SK-N-SH treated with all-trans-retinoic acid at 6 μM for 48 hours (cell line): ENCODE results near the gene SKI.

Experiments used
- ARNTL ChIP-seq: fragments of 450-650 bp; formaldehyde crosslinking; IDR thresholded peaks from 2 replicates; pipeline ENCODE4 v1.5.0; 2020; ENCODE audit warnings: low read depth, mild to moderate bottlenecking, moderate library complexity, borderline replicate concordance
- CSDC2 ChIP-seq: fragments of 250-450 bp; sonication (Bioruptor Pico); IDR thresholded peaks from 2 replicates; pipeline ENCODE4 v1.5.0; 2020; ENCODE audit warnings: mild to moderate bottlenecking, moderate library complexity
- CSRNP3 ChIP-seq: fragments of 250-450 bp; sonication (Bioruptor Pico); IDR thresholded peaks from 2 replicates; pipeline ENCODE4 v1.5.1; 2021; ENCODE audit warnings: mild to moderate bottlenecking, moderate library complexity
- OSR1 ChIP-seq: fragments of 250-450 bp; sonication (Bioruptor Pico); IDR thresholded peaks from 2 replicates; pipeline ENCODE4 v1.8.0; 2022; ENCODE audit warnings: moderate library complexity, mild to moderate bottlenecking, inconsistent platforms
- RARB ChIP-seq: fragments of 250-450 bp; sonication (Bioruptor Pico); IDR thresholded peaks from 2 replicates; pipeline ENCODE4 v1.8.0; 2021; ENCODE audit warnings: mild to moderate bottlenecking, moderate library complexity
- ZFP30 ChIP-seq: fragments of 450-650 bp; formaldehyde crosslinking; IDR thresholded peaks from 2 replicates; pipeline ENCODE4 v1.5.0; 2022; ENCODE audit warnings: mild to moderate bottlenecking, moderate library complexity
- ZNF8 ChIP-seq: fragments of 450-650 bp; formaldehyde crosslinking; IDR thresholded peaks from 2 replicates; pipeline ENCODE4 v1.5.0; 2020; ENCODE audit warnings: mild to moderate bottlenecking, moderate library complexity

- TF ChIP-seq CSRNP3 (CRISPR knock-in tag): no peak
- TF ChIP-seq ZNF8 (CRISPR knock-in tag): no peak
- no peak for TF ChIP-seq RARB (CRISPR knock-in tag)
- no peak for TF ChIP-seq OSR1 (CRISPR knock-in tag)
- TF ChIP-seq ARNTL (CRISPR knock-in tag): no peak
- no peak for TF ChIP-seq ZFP30
- no peak for TF ChIP-seq CSDC2 (CRISPR knock-in tag)
These were observed 122.4 kb downstream of the SKI start for GRCh38 chr1:2350501-2350900.
